T-helper 17 cell (primary cell): ENCODE measurements around the gene RIPK4. TPM values are rescaled to one million over a fixed set of nuclear protein-coding genes. Genes with fewer than 3 reads are reported as not detected.

Experiments used
- ATAC-seq: fragments of 150-1000 bp; cut with Tn5 transposase; 2 replicates; pipeline ENCODE4 v1.10.0; 2021; ENCODE audit warnings: mild to moderate bottlenecking, moderate library complexity
- DNase-seq, 3 donors: peaks; one replicate each; pipeline versions ENCODE4 v3.0.0 to v3.0.0-alpha.2; 2020 to 2021
- H3K9me3 ChIP-seq: one replicate; pipeline ENCODE4 v1.7.0; 2013; ENCODE audit warnings: low read length, mild to moderate bottlenecking; ENCODE audit not compliant: control insufficient read depth, poor library complexity, severe bottlenecking
- H3K27ac Mint-ChIP-seq: one replicate; pipeline ENCODE4 v1.8.0; 2022; ENCODE audit warnings: mild to moderate bottlenecking, moderate library complexity, mixed read lengths
- H3K27me3 Mint-ChIP-seq: one replicate; pipeline ENCODE4 v1.8.0; 2022; ENCODE audit warnings: mixed read lengths
- H3K36me3 Mint-ChIP-seq: one replicate; pipeline ENCODE4 v1.8.0; 2022; ENCODE audit warnings: low read depth, mixed read lengths
- H3K4me1 Mint-ChIP-seq: one replicate; pipeline ENCODE4 v1.8.0; 2022; ENCODE audit warnings: mild to moderate bottlenecking, mixed read lengths
- H3K4me3 Mint-ChIP-seq: one replicate; pipeline ENCODE4 v1.8.0; 2022; ENCODE audit warnings: mild to moderate bottlenecking, moderate library complexity, mixed read lengths
- total RNA-seq, 4 donors: library from RNA in 2 of 4; stranded (reverse) in 2 of 4; gene quantifications; one replicate each; pipeline ENCODE4 v1.2.3 and lab custom pipeline; 2022 to 2026

The RIPK4 gene
- total RNA-seq, 2 donors from 2014 or later = 0.37 to 0.50 TPM

DNA sequence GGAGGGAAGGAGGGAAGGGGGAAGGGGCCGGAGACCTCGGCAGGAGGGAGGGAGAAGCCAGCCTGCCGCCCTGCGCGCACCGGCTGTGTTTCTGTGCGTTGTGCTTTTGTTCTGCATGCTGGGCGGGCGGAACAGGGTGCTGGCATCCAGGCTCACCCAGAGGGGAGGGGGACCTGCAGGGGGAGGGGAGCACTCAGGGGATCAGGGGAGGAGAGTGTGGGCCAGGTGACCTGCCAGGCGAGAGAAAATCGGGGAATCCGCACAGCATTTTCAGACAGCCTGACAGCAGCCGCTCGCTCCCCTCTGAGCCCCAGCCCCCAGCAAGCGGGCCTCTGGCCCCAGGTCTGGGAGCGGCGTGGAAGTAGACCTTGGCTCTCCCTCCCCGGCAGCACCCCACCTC is 54.7 kb downstream of the RIPK4 start:
- Mint-ChIP-seq H3K27me3 (peaks cover 70% of the 10 kb centered on the region), H3K36me3 (peaks cover 5% of the 10 kb centered on the region), H3K4me1 (no peaks in the 10 kb centered on the region), H3K27ac (no peak overlapping the region), H3K4me3 (no peak overlapping the region)
- ATAC-seq = no peak
- no peak for DNase-seq
- no peaks in the 10 kb centered on the region for H3K9me3 ChIP-seq

DNA sequence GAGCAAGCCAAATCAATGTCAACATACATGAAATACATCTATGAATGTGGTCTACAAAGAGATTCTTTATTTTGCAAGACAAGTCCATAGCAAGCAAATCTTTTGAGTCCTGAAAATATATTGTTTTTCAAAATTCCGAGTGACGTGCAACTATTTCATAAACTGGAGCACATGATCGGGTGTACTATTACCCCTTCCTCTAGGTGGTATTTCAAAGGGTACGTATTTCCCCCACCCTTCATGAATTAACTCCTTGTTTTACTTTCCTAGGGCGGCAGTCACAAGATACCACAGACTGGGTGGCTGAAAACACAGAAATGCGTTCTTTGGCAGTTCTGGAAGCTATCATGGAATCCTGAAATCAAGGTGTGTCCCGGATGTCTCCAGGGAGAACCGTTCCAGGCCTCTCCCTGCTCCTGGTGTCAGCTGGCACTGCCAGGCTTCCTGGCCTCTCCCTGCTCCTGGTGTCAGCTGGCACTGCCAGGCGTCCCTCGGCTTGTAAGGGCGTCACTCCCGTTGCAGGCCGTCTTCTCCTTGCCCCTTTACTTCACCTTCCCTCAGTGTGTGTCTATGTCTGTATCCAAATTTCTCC is 55.3 kb downstream of the RIPK4 start:
- H3K9me3 ChIP-seq = no peaks in the 10 kb centered on the region
- DNase-seq (no peak), ATAC-seq (no peak)
- Mint-ChIP-seq H3K36me3 (peaks cover 5% of the 10 kb centered on the region), H3K27me3 (peaks cover 67% of the 10 kb centered on the region), H3K27ac (no peak overlapping the region), H3K4me1 (no peaks in the 10 kb centered on the region), H3K4me3 (no peak overlapping the region)

DNA sequence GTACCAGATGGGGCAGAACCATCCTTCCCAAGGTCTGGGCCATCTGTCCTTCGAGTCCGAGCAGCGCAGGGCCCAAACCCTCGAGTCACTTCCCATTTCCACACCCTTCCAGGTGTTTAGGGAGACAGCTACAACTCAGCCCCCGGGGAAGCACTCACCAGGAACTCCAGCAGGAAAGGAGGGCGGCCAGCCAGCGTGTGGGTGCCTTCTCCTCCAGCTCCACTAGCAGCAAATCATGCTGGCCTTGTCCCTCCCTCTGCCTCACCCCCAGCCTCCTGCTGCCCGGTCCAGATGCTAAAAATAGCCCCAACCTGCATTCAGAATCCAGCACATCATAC is 56.1 kb downstream of the RIPK4 start:
- Mint-ChIP-seq H3K36me3 (peaks cover 2% of the 10 kb centered on the region), H3K4me1 (no peaks in the 10 kb centered on the region), H3K27me3 (peaks cover 63% of the 10 kb centered on the region), H3K4me3 (no peak overlapping the region), H3K27ac (no peak overlapping the region)
- ATAC-seq = no peak
- no peaks in the 10 kb centered on the region for H3K9me3 ChIP-seq
- DNase-seq = no peak

- DNase-seq (no peak), ATAC-seq (no peak)
- Mint-ChIP-seq H3K27ac (no peak overlapping the region), H3K27me3 (peaks cover 63% of the 10 kb centered on the region), H3K36me3 (peaks cover 2% of the 10 kb centered on the region), H3K4me3 (no peak overlapping the region), H3K4me1 (no peaks in the 10 kb centered on the region)
- no peaks in the 10 kb centered on the region for H3K9me3 ChIP-seq
Measured at GRCh38 chr21:41709965-41710822, 56.7 kb downstream of the RIPK4 start.

- Mint-ChIP-seq H3K4me1 (no peaks in the 10 kb centered on the region), H3K27me3 (peaks cover 62% of the 10 kb centered on the region), H3K27ac (no peak overlapping the region), H3K4me3 (no peak overlapping the region), H3K36me3 (no peaks in the 10 kb centered on the region)
- ATAC-seq (no peak), DNase-seq (no peak)
- no peaks in the 10 kb centered on the region for H3K9me3 ChIP-seq
Measured at GRCh38 chr21:41709166-41709565, 57.7 kb downstream of the RIPK4 start.

DNA sequence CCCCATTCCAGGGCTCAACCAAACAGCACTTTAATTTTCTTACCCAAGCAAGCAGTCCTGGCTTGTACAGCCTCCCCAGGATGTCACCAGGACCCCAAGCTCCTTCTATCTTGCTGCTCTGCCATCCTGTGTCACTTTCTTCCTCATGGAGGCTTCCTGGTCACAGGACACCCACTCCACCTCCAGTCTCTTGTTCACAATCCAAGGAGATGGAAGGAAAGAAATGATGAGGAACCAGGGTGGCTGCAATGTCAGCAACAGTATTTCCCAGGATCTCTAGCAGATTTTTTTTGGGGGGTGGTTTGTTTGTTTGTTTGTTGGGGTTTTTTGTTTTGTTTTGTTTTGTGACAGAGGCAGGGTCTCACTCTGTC is 58.9 kb downstream of the RIPK4 start:
- H3K9me3 ChIP-seq = no peaks in the 10 kb centered on the region
- Mint-ChIP-seq H3K27me3 (peaks cover 58% of the 10 kb centered on the region), H3K36me3 (no peaks in the 10 kb centered on the region), H3K4me1 (no peaks in the 10 kb centered on the region), H3K4me3 (no peak overlapping the region), H3K27ac (no peak overlapping the region)
- DNase-seq (no peak), ATAC-seq (no peak)

DNA sequence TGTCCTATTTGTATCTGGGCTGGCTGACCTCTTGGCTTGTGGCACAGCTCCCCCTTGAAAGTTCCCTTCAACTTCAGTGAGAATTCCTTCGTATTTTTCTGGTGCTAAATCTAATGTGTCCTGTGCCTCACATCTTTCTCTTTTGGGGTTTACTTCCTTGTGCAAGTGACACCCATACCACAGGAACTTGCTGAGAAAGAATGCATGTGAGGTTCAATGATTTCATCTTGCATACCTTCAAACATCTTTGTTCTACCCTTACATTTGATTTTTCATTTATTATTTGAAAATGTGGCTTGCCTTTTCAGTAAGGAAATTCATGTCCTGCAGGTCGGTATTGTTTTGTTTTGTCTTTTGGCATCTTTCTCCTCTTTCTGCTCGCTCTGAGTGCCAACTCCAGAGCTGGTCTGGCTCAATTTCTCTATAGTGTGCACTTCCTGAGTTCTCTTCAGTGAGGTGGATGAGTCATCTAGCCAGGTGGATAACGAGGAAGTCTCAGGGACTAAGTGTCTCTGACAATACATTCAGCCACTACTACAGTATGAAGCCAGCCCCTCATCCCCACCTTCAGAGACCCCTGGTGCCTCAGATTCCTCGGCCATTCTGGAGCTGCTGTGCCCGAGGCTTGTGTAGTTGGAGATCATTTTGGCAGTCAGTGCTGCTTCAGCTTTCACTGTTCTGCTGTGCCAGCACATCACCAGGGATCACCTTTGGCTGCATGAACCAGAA is 59.5 kb downstream of the RIPK4 start:
- H3K27ac Mint-ChIP-seq = no peak overlapping the region
- ATAC-seq = no peak
- peaks cover 63% of the 10 kb centered on the region for H3K27me3 Mint-ChIP-seq
- no peak overlapping the region for H3K4me3 Mint-ChIP-seq
- no peaks in the 10 kb centered on the region for H3K9me3 ChIP-seq
- no peaks in the 10 kb centered on the region for H3K4me1 Mint-ChIP-seq
- no peak for DNase-seq
- no peaks in the 10 kb centered on the region for H3K36me3 Mint-ChIP-seq

GRCh38 chr21:41706678-41707077 is 60.2 kb downstream of the RIPK4 start:
- Mint-ChIP-seq H3K4me3 (no peak overlapping the region), H3K27me3 (peaks cover 61% of the 10 kb centered on the region), H3K27ac (no peak overlapping the region), H3K36me3 (no peaks in the 10 kb centered on the region), H3K4me1 (no peaks in the 10 kb centered on the region)
- DNase-seq (no peak), ATAC-seq (no peak)
- H3K9me3 ChIP-seq = no peaks in the 10 kb centered on the region

DNA sequence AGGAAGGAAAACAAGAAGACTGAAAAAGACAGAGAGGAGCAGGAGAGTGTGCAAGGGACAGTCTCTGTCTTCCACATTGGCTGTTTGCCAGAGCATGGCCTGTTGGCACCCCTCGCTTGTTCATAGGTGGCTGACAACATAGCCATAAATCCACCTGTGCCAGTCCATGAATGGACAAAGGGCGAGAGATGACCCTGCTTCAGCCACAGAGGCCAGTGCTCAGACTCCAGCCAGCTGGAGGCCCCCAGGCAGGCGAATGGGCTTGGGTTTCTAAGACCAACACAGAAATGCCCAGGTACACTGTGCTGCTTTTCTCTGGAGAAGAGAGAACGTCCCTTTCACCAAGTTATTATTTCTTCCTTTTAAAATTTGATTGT is 60.6 kb downstream of the RIPK4 start:
- no peak for ATAC-seq
- Mint-ChIP-seq H3K27me3 (peaks cover 58% of the 10 kb centered on the region), H3K36me3 (no peaks in the 10 kb centered on the region), H3K27ac (no peak overlapping the region), H3K4me3 (no peak overlapping the region), H3K4me1 (no peaks in the 10 kb centered on the region)
- no peak for DNase-seq
- no peaks in the 10 kb centered on the region for H3K9me3 ChIP-seq

DNA sequence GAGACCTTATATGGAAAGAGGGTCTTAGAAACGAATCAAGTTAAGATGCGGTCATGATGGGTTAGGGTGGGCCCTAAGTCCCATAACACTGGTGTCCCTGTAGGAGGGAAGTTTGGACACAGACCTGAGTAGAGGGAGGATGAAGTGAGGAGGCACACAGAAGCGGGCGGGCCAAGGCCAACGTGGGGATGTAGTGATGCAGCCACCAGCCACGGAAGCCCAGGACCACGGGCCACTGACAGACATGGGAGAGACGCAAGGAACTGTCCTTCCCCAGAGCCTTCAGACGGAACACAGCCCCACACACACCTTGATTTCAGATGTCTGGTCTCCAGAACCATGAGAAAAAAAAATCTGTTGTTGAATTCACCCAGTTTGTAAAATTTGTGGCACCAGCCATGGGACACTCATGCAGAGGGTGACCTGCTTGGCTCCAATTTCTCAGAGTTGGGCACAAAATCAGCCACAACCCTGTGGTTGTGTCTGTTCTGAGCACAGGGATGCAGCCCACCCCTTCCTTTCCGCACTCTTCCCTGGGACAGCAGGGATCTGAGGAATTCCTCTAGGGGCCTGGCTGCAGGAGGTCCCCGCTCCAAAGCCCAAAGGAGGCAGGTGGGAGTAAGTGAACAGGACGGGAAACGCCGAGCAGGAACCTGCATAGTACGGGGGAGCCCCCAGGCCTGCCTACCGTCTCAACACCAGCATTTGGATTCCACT is 61.1 kb downstream of the RIPK4 start:
- H3K9me3 ChIP-seq = no peaks in the 10 kb centered on the region
- Mint-ChIP-seq H3K4me1 (no peaks in the 10 kb centered on the region), H3K27me3 (peaks cover 58% of the 10 kb centered on the region), H3K36me3 (peaks cover 2% of the 10 kb centered on the region), H3K4me3 (no peak overlapping the region), H3K27ac (no peak overlapping the region)
- DNase-seq = no peak
- ATAC-seq = no peak

DNA sequence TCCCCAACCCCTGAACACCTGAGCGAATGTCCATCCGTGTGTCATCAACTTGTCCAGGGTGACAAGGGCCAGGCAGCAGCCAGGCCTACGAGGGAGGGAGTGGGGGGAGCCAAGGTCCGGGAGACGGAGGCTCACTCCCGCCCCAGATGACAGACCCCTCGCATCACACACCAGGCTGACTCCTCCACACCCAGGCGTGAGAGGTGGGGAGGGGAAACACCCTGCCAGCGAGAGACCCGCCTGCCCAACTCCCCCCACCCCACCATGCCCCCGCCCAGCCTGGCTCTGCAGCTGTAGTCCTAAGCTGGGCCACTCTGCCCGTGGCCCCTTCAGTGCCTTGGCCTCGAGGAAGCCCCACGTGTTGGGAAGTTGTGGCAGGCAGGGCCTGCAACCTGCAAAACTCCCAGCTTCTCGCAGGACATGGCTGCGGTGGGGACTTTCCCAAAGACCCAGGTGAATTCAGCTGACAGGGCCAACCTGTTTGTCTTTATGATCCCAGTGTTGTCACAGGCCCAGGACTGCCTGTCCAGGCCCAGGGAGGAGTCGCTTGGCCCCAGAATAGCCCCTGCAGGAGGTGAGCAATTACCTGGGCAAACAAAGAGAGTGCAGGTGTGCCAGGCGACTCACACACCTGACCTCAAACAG is 62.9 kb downstream of the RIPK4 start:
- ATAC-seq = no peak

GRCh38 chr21:41701749-41702148 is 65.1 kb downstream of the RIPK4 start:
- ATAC-seq (no peak), DNase-seq (no peak)
- H3K27ac Mint-ChIP-seq = no peak overlapping the region
- H3K4me3 Mint-ChIP-seq = no peak overlapping the region
- H3K36me3 Mint-ChIP-seq = peaks cover 2% of the 10 kb centered on the region
- H3K27me3 Mint-ChIP-seq = peaks cover 60% of the 10 kb centered on the region
- H3K9me3 ChIP-seq = no peaks in the 10 kb centered on the region
- H3K4me1 Mint-ChIP-seq = no peaks in the 10 kb centered on the region

More for the DNA sequence above, 62.9 kb downstream of the RIPK4 start:
- Mint-ChIP-seq H3K36me3 (peaks cover 2% of the 10 kb centered on the region), H3K4me1 (no peaks in the 10 kb centered on the region), H3K27me3 (peaks cover 65% of the 10 kb centered on the region), H3K4me3 (no peak overlapping the region), H3K27ac (no peak overlapping the region)
- DNase-seq = no peak
- no peaks in the 10 kb centered on the region for H3K9me3 ChIP-seq

GRCh38 chr21:41699311-41699710 is 67.5 kb downstream of the RIPK4 start:
- H3K9me3 ChIP-seq = no peaks in the 10 kb centered on the region
- no peak for DNase-seq
- no peaks in the 10 kb centered on the region for H3K4me1 Mint-ChIP-seq
- H3K27ac Mint-ChIP-seq = no peak overlapping the region
- H3K36me3 Mint-ChIP-seq = peaks cover 2% of the 10 kb centered on the region
- H3K4me3 Mint-ChIP-seq = no peak overlapping the region
- H3K27me3 Mint-ChIP-seq = peaks cover 54% of the 10 kb centered on the region
- no peak for ATAC-seq
